K562 (cell line): Measurements from ENCODE around the gene CARD14. TPM values are rescaled to one million over a fixed set of nuclear protein-coding genes. Genes with fewer than 3 reads are reported as not detected.
A peak's percentile ranks its signal among the peaks of the same experiment; 100 is the strongest.

Source experiments
- BRD9 ChIP-seq: fragments of 450-650 bp; IDR thresholded peaks from 2 replicates; pipeline ENCODE4 v1.6.1; 2018; ENCODE audit warnings: low read depth; ENCODE audit not compliant: partially characterized antibody
- HEY1 ChIP-seq: fragments of 250-450 bp; sonication (Bioruptor Pico); IDR thresholded peaks from 2 replicates; pipeline ENCODE4 v1.5.0; 2020; ENCODE audit warnings: mild to moderate bottlenecking, moderate library complexity, borderline replicate concordance
- IFI16 ChIP-seq: fragments of 250-450 bp; sonication (Bioruptor Pico); IDR thresholded peaks from 2 replicates; pipeline ENCODE4 v2.1.2; 2022; ENCODE audit warnings: mild to moderate bottlenecking, inconsistent platforms
- polyA plus RNA-seq, 8 experiments: library from polyadenylated mRNA; depleted of rRNA in 4 of 8; stranded (reverse) in 5 of 8; unstranded in 3 of 8; fragments of >200 nt; fragmentation: Nextera tagmentation in 2 of 8; fragmentation: Illumina TruSeq in 1 of 8; extraction: Ambion mirVana in 2 of 8; extraction: Trizol in 1 of 8; gene quantifications; 2 replicates each; pipeline versions ENCODE4 v1.2.1 to v1.2.3, GENCODE V29; 2011 to 2014; ENCODE audit warnings: inconsistent platforms in 1 of 8, missing spikeins in 1 of 8
- total RNA-seq, 7 experiments: library from RNA; depleted of rRNA in 6 of 7; stranded (reverse); fragments of >200 nt in 6 of 7; fragmentation: Illumina TruSeq in 2 of 7; extraction: Trizol in 2 of 7; gene quantifications; 2 replicates each; pipeline versions ENCODE4 v1.2.1 to v1.2.3, GENCODE V29; 2011 to 2021; ENCODE audit warnings: low replicate concordance in 1 of 7
- TF ChIP-seq, protein P1 (sequence below): fragments of 250-450 bp; sonication (Bioruptor Pico); IDR thresholded peaks from 2 replicates; pipeline ENCODE4 v1.4.0; 2020; ENCODE audit warnings: mild to moderate bottlenecking, moderate library complexity
- TF ChIP-seq, protein P2 (sequence below), 2 experiments: fragments of 450-650 bp; IDR thresholded peaks; 2 replicates each; pipeline ENCODE4 v1.6.1; 2016

Gene CARD14
- total and polyA plus RNA-seq, 9 of the 15 experiments (the other 6 are each of a cell fraction or from before 2014, with no cell fraction given) = not detected

DNA sequence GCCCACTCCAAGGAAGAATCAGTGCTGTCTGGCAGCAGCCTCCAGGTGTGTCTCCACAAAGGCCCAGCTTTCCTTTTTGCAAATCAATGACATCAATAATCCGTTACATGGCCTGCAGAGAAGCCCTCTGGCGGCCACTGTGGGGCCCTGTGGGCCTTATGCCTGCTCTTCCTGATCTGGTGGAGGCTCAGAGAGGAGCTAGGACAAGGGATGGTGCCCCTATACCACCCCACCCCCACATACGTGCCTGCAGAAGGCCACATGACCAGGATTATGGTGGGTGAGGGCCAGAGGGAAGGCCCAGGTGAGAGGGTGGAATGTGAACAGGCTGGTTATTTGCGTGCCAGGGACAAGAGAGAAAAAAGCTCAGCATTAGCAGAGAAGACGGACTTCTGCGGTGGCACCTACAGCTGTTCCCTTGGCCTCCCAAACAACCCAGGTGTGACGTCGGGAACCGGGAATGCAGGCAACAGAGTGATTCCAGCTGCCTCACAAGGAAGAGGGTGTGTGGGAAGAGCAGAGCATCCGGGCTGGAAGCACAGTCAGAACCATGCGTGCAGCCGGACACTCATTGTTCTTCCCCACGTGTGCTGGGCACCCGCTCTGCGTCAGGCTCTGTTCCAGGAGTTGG lies 45.4 kb upstream of the CARD14 start (continued):
- TF ChIP-seq, protein P1, sequence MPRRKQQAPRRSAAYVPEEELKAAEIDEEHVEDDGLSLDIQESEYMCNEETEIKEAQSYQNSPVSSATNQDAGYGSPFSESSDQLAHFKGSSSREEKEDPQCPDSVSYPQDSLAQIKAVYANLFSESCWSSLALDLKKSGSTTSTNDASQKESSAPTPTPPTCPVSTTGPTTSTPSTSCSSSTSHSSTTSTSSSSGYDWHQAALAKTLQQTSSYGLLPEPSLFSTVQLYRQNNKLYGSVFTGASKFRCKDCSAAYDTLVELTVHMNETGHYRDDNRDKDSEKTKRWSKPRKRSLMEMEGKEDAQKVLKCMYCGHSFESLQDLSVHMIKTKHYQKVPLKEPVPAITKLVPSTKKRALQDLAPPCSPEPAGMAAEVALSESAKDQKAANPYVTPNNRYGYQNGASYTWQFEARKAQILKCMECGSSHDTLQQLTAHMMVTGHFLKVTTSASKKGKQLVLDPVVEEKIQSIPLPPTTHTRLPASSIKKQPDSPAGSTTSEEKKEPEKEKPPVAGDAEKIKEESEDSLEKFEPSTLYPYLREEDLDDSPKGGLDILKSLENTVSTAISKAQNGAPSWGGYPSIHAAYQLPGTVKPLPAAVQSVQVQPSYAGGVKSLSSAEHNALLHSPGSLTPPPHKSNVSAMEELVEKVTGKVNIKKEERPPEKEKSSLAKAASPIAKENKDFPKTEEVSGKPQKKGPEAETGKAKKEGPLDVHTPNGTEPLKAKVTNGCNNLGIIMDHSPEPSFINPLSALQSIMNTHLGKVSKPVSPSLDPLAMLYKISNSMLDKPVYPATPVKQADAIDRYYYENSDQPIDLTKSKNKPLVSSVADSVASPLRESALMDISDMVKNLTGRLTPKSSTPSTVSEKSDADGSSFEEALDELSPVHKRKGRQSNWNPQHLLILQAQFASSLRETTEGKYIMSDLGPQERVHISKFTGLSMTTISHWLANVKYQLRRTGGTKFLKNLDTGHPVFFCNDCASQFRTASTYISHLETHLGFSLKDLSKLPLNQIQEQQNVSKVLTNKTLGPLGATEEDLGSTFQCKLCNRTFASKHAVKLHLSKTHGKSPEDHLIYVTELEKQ (CRISPR knock-in tag) = no peak
- TF ChIP-seq, protein P2, sequence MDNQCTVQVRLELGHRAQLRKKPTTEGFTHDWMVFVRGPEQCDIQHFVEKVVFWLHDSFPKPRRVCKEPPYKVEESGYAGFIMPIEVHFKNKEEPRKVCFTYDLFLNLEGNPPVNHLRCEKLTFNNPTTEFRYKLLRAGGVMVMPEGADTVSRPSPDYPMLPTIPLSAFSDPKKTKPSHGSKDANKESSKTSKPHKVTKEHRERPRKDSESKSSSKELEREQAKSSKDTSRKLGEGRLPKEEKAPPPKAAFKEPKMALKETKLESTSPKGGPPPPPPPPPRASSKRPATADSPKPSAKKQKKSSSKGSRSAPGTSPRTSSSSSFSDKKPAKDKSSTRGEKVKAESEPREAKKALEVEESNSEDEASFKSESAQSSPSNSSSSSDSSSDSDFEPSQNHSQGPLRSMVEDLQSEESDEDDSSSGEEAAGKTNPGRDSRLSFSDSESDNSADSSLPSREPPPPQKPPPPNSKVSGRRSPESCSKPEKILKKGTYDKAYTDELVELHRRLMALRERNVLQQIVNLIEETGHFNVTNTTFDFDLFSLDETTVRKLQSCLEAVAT (IDR thresholded peaks at IDR 0.05) = peak in 1 of 2 experiments; percentile 67; a peak in 2 of 4 replicates
- TF ChIP-seq BRD9 = no peak
- TF ChIP-seq HEY1 (CRISPR knock-in tag) = no peak
- TF ChIP-seq IFI16 (CRISPR knock-in tag) = no peak
